NCI-H1436 (cell line): ENCODE measurements around the gene FRK.
"Not testable (repeated sequence)": the region's sequence is repeated elsewhere in the genome, so short reads cannot be mapped to it uniquely, and the experiment has no call there.

Experiments used
- DNase-seq: peaks from one replicate; lab custom pipeline; 2025; lab: John Stamatoyannopoulos, UW

FRK gene

GRCh38 chr6:116060572-116061283, at the start of gene FRK:
Gene FRK (minus strand): TSS chr6:116060891. CDS start chr6:116060311, 580 bp downstream.
- DNase-seq: peak; percentile 5

- no peak for DNase-seq
These were observed 48.1 kb upstream of the FRK start for GRCh38 chr6:116108836-116109235.

GRCh38 chr6:116106146-116106545, 45.5 kb upstream of the FRK start:
- DNase-seq: no peak

- no peak for DNase-seq
These were observed 44.6 kb upstream of the FRK start for GRCh38 chr6:116105247-116105646.

- no peak for DNase-seq
These were observed 43.9 kb upstream of the FRK start for GRCh38 chr6:116104636-116105035.

GRCh38 chr6:116102873-116103272, 42.2 kb upstream of the FRK start:
- no peak for DNase-seq

GRCh38 chr6:116101790-116102189, 41.1 kb upstream of the FRK start:
- no peak for DNase-seq

- no peak for DNase-seq
These were observed 40.6 kb upstream of the FRK start for GRCh38 chr6:116101302-116101718.

GRCh38 chr6:116100419-116101301, 40.0 kb upstream of the FRK start, which contains the start of gene NT5DC1:
Gene NT5DC1 (plus strand): TSS chr6:116100853. CDS start chr6:116100931, 78 bp downstream.
- peak; percentile 77 for DNase-seq

GRCh38 chr6:116099036-116099435, 38.3 kb upstream of the FRK start:
- DNase-seq: no peak

GRCh38 chr6:116096979-116097816, 36.5 kb upstream of the FRK start:
- DNase-seq: no peak

GRCh38 chr6:116096048-116096759, 35.5 kb upstream of the FRK start:
- not testable (repeated sequence) for DNase-seq

- no peak for DNase-seq
These were observed 33.4 kb upstream of the FRK start for GRCh38 chr6:116094041-116094440.

GRCh38 chr6:116090251-116090650, 29.6 kb upstream of the FRK start:
- DNase-seq: no peak

GRCh38 chr6:116088946-116089345, 28.3 kb upstream of the FRK start:
- DNase-seq: no peak

GRCh38 chr6:116087437-116088027, 26.8 kb upstream of the FRK start:
- DNase-seq: no peak

- DNase-seq: no peak
These were observed 23.6 kb upstream of the FRK start for GRCh38 chr6:116084284-116084683.

GRCh38 chr6:116083052-116083451, 22.4 kb upstream of the FRK start:
- DNase-seq: no peak

- DNase-seq: no peak
These were observed 18.3 kb upstream of the FRK start for GRCh38 chr6:116078945-116079344.

GRCh38 chr6:116078522-116078921, 17.8 kb upstream of the FRK start:
- no peak for DNase-seq

- no peak for DNase-seq
These were observed 14.2 kb upstream of the FRK start for GRCh38 chr6:116074732-116075390.
